CD4-positive, alpha-beta T cell treated with Interleukin-17A for 1 hour (primary cell): ENCODE data around the gene PCDHA1.
"Not testable (repeated sequence)": the region's sequence is repeated elsewhere in the genome, so short reads cannot be mapped to it uniquely, and the experiment has no call there.

Experiments
- DNase-seq: peaks from one replicate; pipeline ENCODE4 v3.0.0-alpha.2; 2020

PCDHA1 gene

GRCh38 chr5:140785905-140786686 lies at the start of gene PCDHA1:
PCDHA1 (plus strand) TSS chr5:140786140.
- no peak for DNase-seq

- no peak for DNase-seq
These were observed 48.5 kb upstream of the PCDHA1 start for GRCh38 chr5:140737486-140737885.

- DNase-seq, result no peak
These were observed 44.0 kb upstream of the PCDHA1 start for GRCh38 chr5:140741967-140742366.

- no peak for DNase-seq
These were observed 32.4 kb upstream of the PCDHA1 start for GRCh38 chr5:140753561-140753960.

- no peak for DNase-seq
These were observed 21.6 kb upstream of the PCDHA1 start for GRCh38 chr5:140764177-140764973.

GRCh38 chr5:140767444-140767843 lies 18.5 kb upstream of the PCDHA1 start:
- DNase-seq, result no peak

GRCh38 chr5:140780512-140780911 lies 5.4 kb upstream of the PCDHA1 start:
- no peak for DNase-seq

GRCh38 chr5:140787422-140787821 lies 1.5 kb downstream of the PCDHA1 start:
- not testable (repeated sequence) for DNase-seq

GRCh38 chr5:140787849-140788504 lies 2.0 kb downstream of the PCDHA1 start:
- DNase-seq, result not testable (repeated sequence)

- DNase-seq, result no peak
These were observed 5.1 kb downstream of the PCDHA1 start for GRCh38 chr5:140791089-140791488.

GRCh38 chr5:140794595-140795258 lies 8.8 kb downstream of the PCDHA1 start, which contains the start of gene PCDHA2:
PCDHA2 (plus strand) TSS chr5:140794852.
- no peak for DNase-seq

GRCh38 chr5:140795259-140795641 lies 9.3 kb downstream of the PCDHA1 start:
- no peak for DNase-seq

GRCh38 chr5:140796072-140796717 lies 10.3 kb downstream of the PCDHA1 start:
- DNase-seq, result not testable (repeated sequence)

GRCh38 chr5:140796718-140797095 lies 10.8 kb downstream of the PCDHA1 start:
- DNase-seq, result no peak

GRCh38 chr5:140800816-140801493 lies 15.0 kb downstream of the PCDHA1 start, which contains the start of gene PCDHA3:
PCDHA3 (plus strand) TSS chr5:140801057.
- no peak for DNase-seq

GRCh38 chr5:140801494-140801841 lies 15.5 kb downstream of the PCDHA1 start:
- DNase-seq, result no peak

- DNase-seq, result not testable (repeated sequence)
These were observed 16.4 kb downstream of the PCDHA1 start for GRCh38 chr5:140802381-140802780.

GRCh38 chr5:140802781-140803271 lies 16.9 kb downstream of the PCDHA1 start:
- no peak for DNase-seq

- no peak for DNase-seq
These were observed 21.2 kb downstream of the PCDHA1 start, which contains the start of gene PCDHA4 for GRCh38 chr5:140806834-140807775. PCDHA4 (plus strand) TSS chr5:140807068.

- DNase-seq, result not testable (repeated sequence)
These were observed 22.4 kb downstream of the PCDHA1 start for GRCh38 chr5:140808241-140808888.
